Activated CD4-positive, alpha-beta T cell treated with anti-CD3 and anti-CD28 coated beads for 36 hours (primary cell): Measurements from ENCODE around the gene CTDSP2. TPM values are rescaled to one million over a fixed set of nuclear protein-coding genes. Genes with fewer than 3 reads are reported as not detected.

Experiments
- ATAC-seq: fragments of 200-7000 bp; cut with Tn5 transposase; one replicate; pipeline ENCODE4 v1.10.0; 2021; ENCODE audit warnings: mild to moderate bottlenecking, moderate library complexity
- CTCF ChIA-PET: fragments of 350-600 bp; sonication (Branson Sonifier 250); formaldehyde crosslinking; loops from one replicate; lab custom pipeline; 2021; ENCODE audit warnings: antibody characterized with exemption; lab: Charles Lee
- POLR2A ChIA-PET: fragments of 350-600 bp; sonication (Branson Sonifier 250); formaldehyde crosslinking; loops from one replicate; lab custom pipeline; 2021; ENCODE audit warnings: antibody characterized with exemption, inconsistent platforms; lab: Charles Lee
- DNase-seq: peaks from one replicate; pipeline ENCODE4 v3.0.0-alpha.2; 2020
- H3K27ac Mint-ChIP-seq: one replicate; pipeline ENCODE4 v1.8.0; 2021; ENCODE audit warnings: mixed read lengths
- H3K27me3 Mint-ChIP-seq: one replicate; pipeline ENCODE4 v1.8.0; 2021; ENCODE audit warnings: mixed read lengths
- H3K36me3 Mint-ChIP-seq: one replicate; pipeline ENCODE4 v1.8.0; 2021; ENCODE audit warnings: low read depth, mixed read lengths
- H3K4me1 Mint-ChIP-seq: one replicate; pipeline ENCODE4 v1.8.0; 2021; ENCODE audit warnings: mixed read lengths
- H3K4me3 Mint-ChIP-seq: one replicate; pipeline ENCODE4 v1.8.0; 2021; ENCODE audit warnings: mild to moderate bottlenecking, moderate library complexity, mixed read lengths
- H3K9me3 Mint-ChIP-seq: one replicate; pipeline ENCODE4 v1.8.0; 2021; ENCODE audit warnings: low read depth, mixed read lengths
- intact Hi-C, 2 experiments: fragments of 100-400 bp; cut with DNase I in 1 of 2; cut with micrococcal nuclease in 1 of 2; formaldehyde crosslinking; loops; one replicate each; pipeline versions ENCODE4 v1.14.2 to v1.15.1; 2022 to 2024; cut with DNase I, micrococcal nuclease
- total RNA-seq, 2 experiments: library from RNA; stranded (reverse); gene quantifications; one replicate each; pipeline ENCODE4 v1.2.3, GENCODE V29; 2021

CTDSP2 gene
- total RNA-seq, 2 experiments from 2014 or later = 80.9 to 85.4 TPM

DNA sequence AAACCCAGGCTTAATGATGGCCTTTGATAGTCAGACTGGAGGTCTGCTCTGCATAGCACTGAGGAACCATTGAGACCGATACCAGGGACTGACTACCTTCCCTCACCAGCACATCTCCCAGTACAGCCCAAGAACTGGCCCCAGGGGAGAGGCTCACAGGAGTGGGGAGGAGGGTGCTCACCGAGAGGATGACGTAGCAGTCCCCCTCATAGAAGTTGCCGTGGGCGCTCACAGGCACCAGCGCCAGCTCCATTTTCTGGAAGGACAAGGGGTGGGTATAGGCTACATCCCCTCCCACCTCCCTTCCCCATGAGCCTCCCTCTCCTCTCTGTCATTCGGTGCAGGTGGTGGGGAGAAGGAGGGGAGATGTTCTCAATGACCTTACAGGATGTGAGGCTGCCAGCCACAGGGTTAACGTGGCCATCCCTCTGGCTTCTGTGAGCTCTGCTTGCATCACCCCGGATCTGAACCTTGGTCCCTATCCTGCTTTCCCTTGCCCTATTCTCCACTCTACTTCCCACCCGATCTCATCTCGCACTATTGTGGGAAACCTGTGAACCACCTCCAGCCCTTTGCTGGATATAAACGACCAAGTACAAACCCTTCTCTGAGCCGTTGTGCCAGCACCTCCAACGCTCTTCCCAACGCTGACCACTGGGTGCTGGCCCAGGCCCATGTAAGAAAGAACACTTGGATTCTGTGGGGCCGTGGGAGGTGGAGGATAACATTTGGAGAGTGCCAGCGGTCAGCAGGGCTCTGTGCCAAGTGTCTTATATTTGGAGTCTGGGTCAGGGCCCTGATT, 32.4 kb downstream of the CTDSP2 start:
- intact Hi-C loops = no loop called here
- DNase-seq (no peak), ATAC-seq (no peak)
- Mint-ChIP-seq H3K4me1 (no peaks in the 10 kb centered on the region), H3K9me3 (no peaks in the 10 kb centered on the region), H3K27ac (no peak overlapping the region), H3K4me3 (no peak overlapping the region), H3K36me3 (no peaks in the 10 kb centered on the region), H3K27me3 (no peaks in the 10 kb centered on the region)
- ChIA-PET CTCF (no interaction called here), POLR2A (no interaction called here)

DNA sequence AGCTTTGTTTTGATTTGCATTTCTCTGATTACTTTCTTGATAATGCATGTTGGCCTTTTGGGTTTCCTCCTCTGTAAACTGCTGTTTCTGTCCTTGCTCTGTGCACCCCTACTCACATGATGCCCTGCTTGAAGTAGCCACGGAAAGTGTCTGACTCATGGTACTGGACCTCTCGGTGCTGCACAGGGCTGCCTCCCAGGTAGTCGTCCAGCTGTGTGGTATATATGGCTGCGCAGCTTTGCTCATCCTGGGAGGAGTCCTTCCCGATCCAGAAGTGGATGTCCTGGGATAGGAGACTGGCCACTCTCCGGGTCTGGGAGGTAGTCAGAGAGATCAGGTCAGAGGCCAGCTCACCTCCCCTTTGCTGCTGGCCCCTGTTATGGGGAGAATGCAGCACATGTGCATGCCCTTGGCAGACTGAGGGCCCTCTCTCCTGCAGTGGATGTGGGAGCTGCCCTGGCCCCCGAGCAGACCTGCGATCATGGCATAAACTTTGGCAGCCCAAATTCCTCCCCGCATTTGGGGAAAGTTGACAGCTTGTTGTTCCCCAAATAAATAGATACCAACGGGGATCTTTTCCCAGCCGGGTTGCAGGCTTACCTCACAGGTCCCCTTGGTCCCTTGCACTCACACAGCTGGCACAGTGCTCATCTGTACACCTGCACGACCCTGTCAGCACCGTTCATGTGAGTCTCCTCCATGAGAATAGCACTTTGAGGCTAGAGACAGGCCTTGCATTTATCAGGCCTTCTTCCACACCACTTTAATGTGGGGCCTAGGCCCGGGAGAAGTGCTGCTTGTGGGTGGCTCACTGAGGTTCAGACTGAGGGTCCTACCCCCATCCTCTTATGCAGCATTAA, 33.2 kb downstream of the CTDSP2 start:
- no peaks in the 10 kb centered on the region for H3K4me1 Mint-ChIP-seq
- no peaks in the 10 kb centered on the region for H3K36me3 Mint-ChIP-seq
- intact Hi-C loops = no loop called here
- H3K27me3 Mint-ChIP-seq = no peaks in the 10 kb centered on the region
- H3K4me3 Mint-ChIP-seq = no peak overlapping the region
- DNase-seq (no peak), ATAC-seq (no peak)
- ChIA-PET CTCF (interaction anchor here (0.9 kb wide), 1 partner anchor 10 kb away, joined by 3 read pairs; no protein-coding TSS in a partner anchor), POLR2A (no interaction called here)
- H3K27ac Mint-ChIP-seq = no peak overlapping the region
- H3K9me3 Mint-ChIP-seq = no peaks in the 10 kb centered on the region

DNA sequence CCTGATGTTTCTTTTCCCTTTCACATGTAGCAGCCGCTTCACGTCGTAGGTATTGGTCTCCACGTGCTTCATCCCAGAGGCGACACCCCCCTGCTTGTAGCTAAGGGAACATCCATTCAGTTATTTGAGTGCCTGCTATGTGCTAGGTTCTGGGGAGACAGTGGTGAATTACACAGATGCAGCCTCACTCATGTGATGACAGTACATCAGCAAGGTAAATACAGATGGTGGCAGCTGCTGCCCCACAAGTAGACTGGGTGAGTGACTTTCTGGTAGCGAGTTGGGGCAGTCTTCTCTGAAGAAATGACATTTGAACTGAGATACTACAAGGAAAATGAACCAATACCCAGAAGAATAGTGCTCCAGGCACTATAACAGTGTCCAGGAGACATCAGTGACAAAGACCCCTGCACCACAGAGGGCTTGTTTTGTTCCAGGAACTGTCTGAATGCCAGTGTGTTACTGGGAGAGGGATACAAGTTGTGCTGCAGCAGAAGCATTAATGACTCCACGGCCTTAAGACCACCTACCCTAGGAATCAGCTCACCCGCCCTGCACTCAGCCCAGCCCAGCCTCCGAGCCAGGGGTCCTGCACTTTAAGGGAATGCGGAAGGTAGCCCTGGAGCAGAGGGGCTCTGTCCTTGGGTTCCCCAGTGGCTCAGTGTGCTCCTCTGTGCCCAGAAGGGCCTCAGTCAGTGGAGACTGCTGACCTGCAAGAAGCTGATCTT, 35.3 kb downstream of the CTDSP2 start:
- Mint-ChIP-seq H3K36me3 (peaks cover 2% of the 10 kb centered on the region), H3K27me3 (no peaks in the 10 kb centered on the region), H3K4me1 (no peaks in the 10 kb centered on the region), H3K27ac (no peak overlapping the region), H3K9me3 (no peaks in the 10 kb centered on the region), H3K4me3 (no peak overlapping the region)
- DNase-seq (no peak), ATAC-seq (no peak)
- ChIA-PET POLR2A (no interaction called here), CTCF (interaction anchor here (1.1 to 1.2 kb wide), 3 partner anchors 8 to 14 kb away, joined by 3 read pairs; no protein-coding TSS in a partner anchor)
- intact Hi-C loops = no loop called here

DNA sequence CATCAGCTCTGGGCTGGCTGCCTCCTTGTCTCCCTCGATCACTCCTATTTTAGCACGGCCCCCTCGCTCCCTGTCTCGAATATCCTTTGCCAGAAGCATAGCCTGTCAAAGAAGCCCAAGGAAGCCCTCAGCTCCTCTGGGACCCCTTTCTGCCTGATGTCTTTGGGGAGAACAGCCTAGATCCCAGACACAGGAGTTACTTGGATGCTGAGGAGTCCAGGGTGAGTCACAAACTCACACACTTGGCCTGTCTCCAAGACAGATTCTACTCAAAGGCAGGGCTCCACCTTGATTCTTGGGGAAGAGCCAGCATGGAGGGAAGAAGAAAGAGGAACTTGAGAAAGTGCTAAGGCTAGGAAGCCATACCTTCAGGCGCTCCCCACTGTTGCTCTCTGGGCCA, 36.1 kb downstream of the CTDSP2 start:
- intact Hi-C loops = no loop called here
- Mint-ChIP-seq H3K27ac (no peak overlapping the region), H3K4me3 (no peak overlapping the region), H3K36me3 (peaks cover 2% of the 10 kb centered on the region), H3K27me3 (no peaks in the 10 kb centered on the region), H3K4me1 (no peaks in the 10 kb centered on the region), H3K9me3 (no peaks in the 10 kb centered on the region)
- ChIA-PET CTCF (interaction anchor here (0.8 to 1.2 kb wide), 3 partner anchors 8 to 32 kb away, joined by 3 read pairs; no protein-coding TSS in a partner anchor), POLR2A (no interaction called here)
- no peak for DNase-seq
- ATAC-seq = no peak

DNA sequence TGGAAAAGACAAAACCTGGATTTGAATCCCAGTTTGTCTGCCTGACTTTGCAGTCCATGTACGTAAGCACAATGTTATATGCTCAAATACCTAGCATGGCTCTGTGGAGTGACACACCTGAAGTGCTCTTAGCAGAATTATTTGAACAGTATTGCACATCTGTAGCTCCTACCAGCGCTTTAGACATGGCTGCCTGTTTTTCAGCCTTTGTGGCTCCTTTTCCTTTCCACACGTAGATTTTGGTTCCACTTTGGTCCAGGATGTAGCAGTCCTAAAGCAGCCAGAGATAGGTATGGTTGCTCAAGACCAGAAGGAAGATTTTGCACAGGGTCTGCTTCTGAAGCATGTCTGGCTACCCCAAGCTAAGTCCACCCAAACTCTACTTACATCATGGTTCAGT, 37.1 kb downstream of the CTDSP2 start:
- Mint-ChIP-seq H3K4me3 (no peak overlapping the region), H3K27ac (no peak overlapping the region), H3K4me1 (no peaks in the 10 kb centered on the region), H3K27me3 (no peaks in the 10 kb centered on the region), H3K9me3 (no peaks in the 10 kb centered on the region), H3K36me3 (peaks cover 2% of the 10 kb centered on the region)
- CTCF ChIA-PET = no interaction called here
- POLR2A ChIA-PET = no interaction called here
- DNase-seq (no peak), ATAC-seq (no peak)
- intact Hi-C loops = no loop called here

DNA sequence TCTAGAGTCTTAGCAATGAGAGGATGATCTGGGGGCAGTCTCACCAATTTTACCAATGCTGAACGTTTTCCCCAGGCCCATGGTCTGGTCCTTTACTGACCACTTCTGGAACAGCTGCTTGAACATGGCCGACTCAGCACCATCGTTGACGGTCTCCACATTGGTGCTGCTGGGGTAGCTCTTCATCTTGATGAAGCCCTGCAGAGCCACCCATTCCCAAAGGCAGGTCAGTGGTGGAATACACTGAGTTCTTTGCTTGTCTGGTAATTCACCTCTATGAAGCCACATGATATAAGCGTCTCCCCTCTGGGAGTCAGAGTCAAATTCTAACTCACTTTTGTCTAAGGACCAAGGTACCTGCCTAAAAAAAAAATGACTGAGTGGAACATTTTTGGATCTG, 38.2 kb downstream of the CTDSP2 start:
- CTCF ChIA-PET = interaction anchor here (0.7 to 0.9 kb wide), 3 partner anchors 9 to 113 kb away, joined by 3 to 5 read pairs (median 3); no protein-coding TSS in a partner anchor
- no peaks in the 10 kb centered on the region for H3K9me3 Mint-ChIP-seq
- H3K27me3 Mint-ChIP-seq = no peaks in the 10 kb centered on the region
- ATAC-seq (no peak), DNase-seq (no peak)
- peaks cover 2% of the 10 kb centered on the region for H3K36me3 Mint-ChIP-seq
- H3K27ac Mint-ChIP-seq = no peak overlapping the region
- H3K4me3 Mint-ChIP-seq = no peak overlapping the region
- H3K4me1 Mint-ChIP-seq = no peaks in the 10 kb centered on the region
- intact Hi-C loops = no loop called here
- POLR2A ChIA-PET = no interaction called here

DNA sequence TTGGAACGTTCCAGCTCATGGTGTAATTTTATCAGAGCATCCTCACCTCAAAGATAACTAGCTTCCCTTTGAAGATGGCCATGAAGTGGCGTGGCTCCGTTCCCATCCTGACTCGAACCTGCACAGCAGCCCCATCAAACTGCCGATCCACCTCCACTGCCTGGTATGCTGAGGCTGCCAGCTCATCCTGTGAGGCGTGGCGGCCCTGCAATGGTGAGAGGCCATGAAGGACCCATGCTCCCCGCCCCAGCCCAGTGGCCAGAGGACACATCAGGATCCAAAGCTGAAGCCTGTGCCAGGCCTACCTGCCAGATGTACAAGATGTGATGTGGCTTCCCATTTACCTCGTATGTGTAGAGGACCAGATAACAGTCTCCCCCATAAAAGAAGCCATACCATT, 39.2 kb downstream of the CTDSP2 start:
- Mint-ChIP-seq H3K27ac (no peak overlapping the region), H3K36me3 (peaks cover 2% of the 10 kb centered on the region), H3K4me1 (no peaks in the 10 kb centered on the region), H3K27me3 (no peaks in the 10 kb centered on the region), H3K9me3 (no peaks in the 10 kb centered on the region), H3K4me3 (no peak overlapping the region)
- CTCF ChIA-PET = interaction anchor here (1.9 kb wide), 1 partner anchor 13 kb away, joined by 4 read pairs; no protein-coding TSS in a partner anchor
- intact Hi-C loops = no loop called here
- ATAC-seq = no peak
- POLR2A ChIA-PET = no interaction called here
- DNase-seq = no peak

DNA sequence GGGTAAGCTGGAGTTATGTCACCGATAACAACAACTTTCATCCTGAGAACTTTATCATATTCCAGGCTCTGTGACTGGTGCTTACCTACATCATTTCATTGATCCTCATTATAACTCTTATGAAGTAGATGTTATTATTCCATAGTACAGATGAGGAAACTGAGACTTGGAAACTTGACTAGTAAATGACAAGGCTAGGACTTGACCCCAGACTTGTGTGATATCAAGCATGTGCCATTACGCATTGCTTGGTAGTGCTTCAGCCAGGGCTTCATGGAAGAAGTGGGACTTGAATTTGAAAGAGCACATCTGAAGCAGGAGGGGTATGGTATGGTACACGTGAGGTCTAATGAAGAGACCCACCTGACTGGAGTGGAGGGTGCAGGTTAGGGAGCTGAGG, 39.9 kb downstream of the CTDSP2 start:
- no peak overlapping the region for H3K4me3 Mint-ChIP-seq
- peaks cover 2% of the 10 kb centered on the region for H3K36me3 Mint-ChIP-seq
- no peaks in the 10 kb centered on the region for H3K27me3 Mint-ChIP-seq

DNA sequence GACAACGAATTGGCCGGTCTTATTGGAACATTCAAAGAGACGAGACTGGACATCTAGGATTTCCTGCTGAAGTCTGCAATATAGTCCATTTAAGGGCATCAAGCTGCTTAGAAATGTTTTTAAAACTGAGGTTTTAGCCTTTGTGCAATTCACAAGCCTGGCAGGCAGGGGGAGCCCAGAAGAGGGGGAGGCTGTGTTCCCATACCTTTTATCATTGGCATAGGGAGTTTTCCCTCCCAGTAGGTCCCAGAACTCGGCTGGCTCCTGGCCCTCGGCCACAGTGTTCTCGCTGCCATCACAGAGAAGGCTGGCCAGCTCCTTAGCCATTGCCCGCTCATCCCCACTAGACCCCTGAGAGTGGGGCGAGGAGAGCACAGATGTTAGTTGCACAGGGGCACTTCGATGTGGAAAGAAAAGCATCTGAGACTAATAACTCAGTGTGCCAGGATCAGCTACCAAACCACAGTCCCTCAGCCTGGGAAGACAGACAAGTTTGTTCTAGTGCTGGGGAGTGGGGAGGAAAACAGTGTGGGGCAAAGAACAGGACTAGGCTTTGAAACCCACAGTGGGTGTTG, 43.1 kb downstream of the CTDSP2 start:
- H3K4me3 Mint-ChIP-seq = no peak overlapping the region
- H3K27ac Mint-ChIP-seq = no peak overlapping the region
- peaks cover 9% of the 10 kb centered on the region for H3K36me3 Mint-ChIP-seq
- ChIA-PET CTCF (interaction anchor here (0.7 to 2.9 kb wide), 19 partner anchors 9 to 109 kb away, joined by 3 to 51 read pairs (median 4); partner anchors contain the start of genes AVIL and TSFM), POLR2A (interaction anchor here (0.7 kb wide), 1 partner anchor 63 kb away, joined by 3 read pairs; no protein-coding TSS in a partner anchor)
- H3K9me3 Mint-ChIP-seq = no peaks in the 10 kb centered on the region
- intact Hi-C loops = loop anchor here (1.0 kb wide), 1 partner anchor 102 kb away; no protein-coding TSS in a partner anchor
- peak; percentile 70 for ATAC-seq
- peak; percentile 60 for DNase-seq
- H3K4me1 Mint-ChIP-seq = no peaks in the 10 kb centered on the region
- H3K27me3 Mint-ChIP-seq = no peaks in the 10 kb centered on the region

More for the DNA sequence above, 39.9 kb downstream of the CTDSP2 start:
- no peak for ATAC-seq
- H3K27ac Mint-ChIP-seq = no peak overlapping the region
- intact Hi-C loops = no loop called here
- ChIA-PET CTCF (interaction anchor here (0.6 to 1.9 kb wide), 2 partner anchors 12 to 90 kb away, joined by 4 read pairs; no protein-coding TSS in a partner anchor), POLR2A (no interaction called here)
- H3K9me3 Mint-ChIP-seq = no peaks in the 10 kb centered on the region
- no peak for DNase-seq
- H3K4me1 Mint-ChIP-seq = no peaks in the 10 kb centered on the region

DNA sequence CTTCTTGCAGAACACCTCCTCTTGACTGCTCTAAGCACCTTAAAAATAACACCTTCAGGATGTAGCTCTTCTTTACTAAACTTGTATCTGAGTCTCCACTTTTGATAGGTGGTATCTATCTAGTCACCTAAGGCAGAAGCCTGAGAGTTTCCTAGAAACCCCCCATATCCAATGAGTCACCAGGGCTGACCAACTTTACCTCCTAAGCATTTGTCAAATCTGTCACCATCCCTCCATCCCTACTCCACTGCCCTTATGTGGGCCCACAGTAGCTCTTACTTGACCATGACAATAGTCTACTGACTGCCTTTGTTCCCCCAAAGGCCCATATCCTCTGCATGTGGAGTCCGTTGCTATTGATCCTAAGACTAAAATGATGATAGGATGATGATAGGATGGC, 43.9 kb downstream of the CTDSP2 start:
- H3K27ac Mint-ChIP-seq = peak overlapping the region; percentile 48
- ATAC-seq = no peak
- intact Hi-C loops = loop anchor here (1.0 kb wide), 1 partner anchor 103 kb away; no protein-coding TSS in a partner anchor
- ChIA-PET POLR2A (no interaction called here), CTCF (interaction anchor here (0.5 to 2.9 kb wide), 23 partner anchors 8 to 119 kb away, joined by 3 to 51 read pairs (median 4); partner anchors contain the start of genes AVIL, CYP27B1 and TSFM)
- H3K4me1 Mint-ChIP-seq = no peaks in the 10 kb centered on the region
- H3K4me3 Mint-ChIP-seq = no peak overlapping the region
- peaks cover 7% of the 10 kb centered on the region for H3K36me3 Mint-ChIP-seq
- no peaks in the 10 kb centered on the region for H3K27me3 Mint-ChIP-seq
- no peaks in the 10 kb centered on the region for H3K9me3 Mint-ChIP-seq
- no peak for DNase-seq
